ENCODE data around the gene FAM20C.
"Not testable (repeated sequence)": the region's sequence is repeated elsewhere in the genome, so short reads cannot be mapped to it uniquely, and the experiment has no call there.

The FAM20C gene

GRCh38 chr7:233249-234035 lies 41.1 kb downstream of the FAM20C start:
- no peak overlapping the region for H3K4me3 ChIP-seq (ENCODE audit: low read length)
- DNase-seq (ENCODE audit: low read depth, low spot score): no peak

GRCh38 chr7:234051-234707 lies 41.8 kb downstream of the FAM20C start:
- DNase-seq (ENCODE audit: low read depth, low spot score): no peak
- H3K4me3 ChIP-seq (ENCODE audit: low read length): no peak overlapping the region

GRCh38 chr7:234708-235553 lies 42.6 kb downstream of the FAM20C start:
- no peak overlapping the region for H3K4me3 ChIP-seq (ENCODE audit: low read length)
- DNase-seq (ENCODE audit: low read depth, low spot score): no peak

GRCh38 chr7:235576-236395 lies 43.4 kb downstream of the FAM20C start:
- no peak overlapping the region for H3K4me3 ChIP-seq (ENCODE audit: low read length)
- no peak for DNase-seq (ENCODE audit: low read depth, low spot score)

- no peak for DNase-seq (ENCODE audit: low read depth, low spot score)
- H3K4me3 ChIP-seq (ENCODE audit: low read length): no peak overlapping the region
Observed at GRCh38 chr7:236967-237366, 44.6 kb downstream of the FAM20C start.

- no peak for DNase-seq (ENCODE audit: low read depth, low spot score)
- no peak overlapping the region for H3K4me3 ChIP-seq (ENCODE audit: low read length)
Observed at GRCh38 chr7:237385-237784, 45.0 kb downstream of the FAM20C start.

GRCh38 chr7:240146-240676 lies 47.8 kb downstream of the FAM20C start:
- no peak for DNase-seq (ENCODE audit: low read depth, low spot score)
- H3K4me3 ChIP-seq (ENCODE audit: low read length): no peak overlapping the region

GRCh38 chr7:240887-241421 lies 48.6 kb downstream of the FAM20C start:
- no peak for DNase-seq (ENCODE audit: low read depth, low spot score)
- no peak overlapping the region for H3K4me3 ChIP-seq (ENCODE audit: low read length)

GRCh38 chr7:241513-241912 lies 49.1 kb downstream of the FAM20C start:
- H3K4me3 ChIP-seq (ENCODE audit: low read length): no peak overlapping the region
- DNase-seq (ENCODE audit: low read depth, low spot score): no peak

- DNase-seq (ENCODE audit: low read depth, low spot score); H3K4me3 ChIP-seq (ENCODE audit: low read length): not testable (repeated sequence)
Observed at GRCh38 chr7:242826-243579, 50.6 kb downstream of the FAM20C start.

- H3K4me3 ChIP-seq (ENCODE audit: low read length); DNase-seq (ENCODE audit: low read depth, low spot score): not testable (repeated sequence)
Observed at GRCh38 chr7:243580-243978, 51.2 kb downstream of the FAM20C start.

- no peak for DNase-seq (ENCODE audit: low read depth, low spot score)
- H3K4me3 ChIP-seq (ENCODE audit: low read length): no peak overlapping the region
Observed at GRCh38 chr7:244974-245373, 52.6 kb downstream of the FAM20C start.

GRCh38 chr7:245574-246295 lies 53.4 kb downstream of the FAM20C start:
- DNase-seq (ENCODE audit: low read depth, low spot score): no peak
- H3K4me3 ChIP-seq (ENCODE audit: low read length): no peak overlapping the region

GRCh38 chr7:246451-246850 lies 54.1 kb downstream of the FAM20C start:
- DNase-seq (ENCODE audit: low read depth, low spot score): no peak
- H3K4me3 ChIP-seq (ENCODE audit: low read length): no peak overlapping the region

GRCh38 chr7:247181-247580 lies 54.8 kb downstream of the FAM20C start:
- H3K4me3 ChIP-seq (ENCODE audit: low read length): no peak overlapping the region
- no peak for DNase-seq (ENCODE audit: low read depth, low spot score)

GRCh38 chr7:247636-248035 lies 55.3 kb downstream of the FAM20C start:
- no peak for DNase-seq (ENCODE audit: low read depth, low spot score)
- H3K4me3 ChIP-seq (ENCODE audit: low read length): no peak overlapping the region

- no peak for DNase-seq (ENCODE audit: low read depth, low spot score)
Observed at GRCh38 chr7:248732-249435, 56.5 kb downstream of the FAM20C start.

More at GRCh38 chr7:248732-249435, 56.5 kb downstream of the FAM20C start:
- H3K4me3 ChIP-seq (ENCODE audit: low read length): no peak overlapping the region

Measured in Jurkat, Clone E6-1 (cell line).